Measurements from ENCODE around the gene UPF1. TPM values are rescaled to one million over a fixed set of nuclear protein-coding genes. Genes with fewer than 3 reads are reported as not detected.

Gene UPF1
- polyA plus RNA-seq, 1 of the 3 experiments (the other 2 are of a cell fraction), result 33.3 TPM

GRCh38 chr19:18817574-18817973, 14.2 kb upstream of the UPF1 start:
- Histone ChIP-seq H3K79me2 (ENCODE audit: insufficient read depth) (no peaks in the 10 kb centered on the region), H3K27ac (ENCODE audit: low read depth in 2 of 2, low read length in 1 of 2) (no peak overlapping the region), H3K27me3 (ENCODE audit: insufficient read depth) (no peaks in the 10 kb centered on the region; the same call in 1 of the 2 replicates), H3K9me2 (no peaks in the 10 kb centered on the region), H3K4me3 (ENCODE audit: low read depth in 2 of 2, low read length in 1 of 2) (no peak overlapping the region), H3K9me3 (no peaks in the 10 kb centered on the region), H3K36me3 (replicated peaks in 1 of 2; ENCODE audit: control insufficient read depth in 1 of 2, insufficient read depth in 2 of 2, low read length in 1 of 2) (no peaks in the 10 kb centered on the region), H3K4me1 (ENCODE audit: control insufficient read depth in 1 of 2, insufficient read depth in 2 of 2, low read depth in 1 of 2, low read length in 1 of 2) (no peaks in the 10 kb centered on the region), H4K20me1 (ENCODE audit: insufficient read depth) (no peaks in the 10 kb centered on the region), H3K9ac (no peak overlapping the region), H3K4me2 (no peak overlapping the region), H2AFZ (ENCODE audit: low read depth) (no peak overlapping the region), H3F3A (replicated peaks; ENCODE audit: insufficient read depth) (no peaks in the 10 kb centered on the region)
- CTCF ChIA-PET, result interaction anchor here (0.8 kb wide), 1 partner anchor 14 kb away, joined by 4 read pairs; the partner anchor contains the start of gene UPF1
- POLR2A ChIA-PET, result no interaction called here
- TF ChIP-seq RCOR1 (IDR thresholded peaks at IDR 0.05; ENCODE audit: low read length) (no peak), JUND (IDR thresholded peaks at IDR 0.05) (no peak), ELF1 (IDR thresholded peaks at IDR 0.05) (no peak), FOSL2 (IDR thresholded peaks at IDR 0.05; ENCODE audit: borderline replicate concordance, low read depth) (no peak), TEAD4 (IDR thresholded peaks at IDR 0.05; ENCODE audit: borderline replicate concordance, insufficient read depth) (no peak), SIN3A (IDR thresholded peaks at IDR 0.05; ENCODE audit: borderline replicate concordance, low read depth, low read length) (no peak), NFIC (IDR thresholded peaks at IDR 0.05; ENCODE audit: borderline replicate concordance) (no peak), FOXJ3 (CRISPR knock-in tag; IDR thresholded peaks at IDR 0.05) (no peak), MXI1 (IDR thresholded peaks at IDR 0.05; ENCODE audit: low read depth, low read length) (no peak), GATA2 (CRISPR knock-in tag; IDR thresholded peaks at IDR 0.05) (no peak), EP300 (IDR thresholded peaks at IDR 0.05; ENCODE audit: borderline replicate concordance in 1 of 2, low read depth in 1 of 2, low read length in 1 of 2) (no peak), MEF2A (IDR thresholded peaks at IDR 0.05; ENCODE audit: borderline replicate concordance, low read depth) (no peak), CHD2 (IDR thresholded peaks at IDR 0.05; ENCODE audit: low read length, partially characterized antibody) (no peak), YY1 (IDR thresholded peaks at IDR 0.05; ENCODE audit: low read depth) (no peak), NRF1 (IDR thresholded peaks at IDR 0.05; ENCODE audit: low read depth, low read length) (no peak), RXRA (IDR thresholded peaks at IDR 0.05; ENCODE audit: borderline replicate concordance, low read depth) (no peak), USF2 (IDR thresholded peaks at IDR 0.05; ENCODE audit: borderline replicate concordance, low read depth, low read length) (no peak)
- TF ChIP-seq, protein P1, sequence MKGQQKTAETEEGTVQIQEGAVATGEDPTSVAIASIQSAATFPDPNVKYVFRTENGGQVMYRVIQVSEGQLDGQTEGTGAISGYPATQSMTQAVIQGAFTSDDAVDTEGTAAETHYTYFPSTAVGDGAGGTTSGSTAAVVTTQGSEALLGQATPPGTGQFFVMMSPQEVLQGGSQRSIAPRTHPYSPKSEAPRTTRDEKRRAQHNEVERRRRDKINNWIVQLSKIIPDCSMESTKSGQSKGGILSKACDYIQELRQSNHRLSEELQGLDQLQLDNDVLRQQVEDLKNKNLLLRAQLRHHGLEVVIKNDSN (IDR thresholded peaks at IDR 0.05; ENCODE audit: borderline replicate concordance, low read depth), result no peak
- TF ChIP-seq, protein P2, sequence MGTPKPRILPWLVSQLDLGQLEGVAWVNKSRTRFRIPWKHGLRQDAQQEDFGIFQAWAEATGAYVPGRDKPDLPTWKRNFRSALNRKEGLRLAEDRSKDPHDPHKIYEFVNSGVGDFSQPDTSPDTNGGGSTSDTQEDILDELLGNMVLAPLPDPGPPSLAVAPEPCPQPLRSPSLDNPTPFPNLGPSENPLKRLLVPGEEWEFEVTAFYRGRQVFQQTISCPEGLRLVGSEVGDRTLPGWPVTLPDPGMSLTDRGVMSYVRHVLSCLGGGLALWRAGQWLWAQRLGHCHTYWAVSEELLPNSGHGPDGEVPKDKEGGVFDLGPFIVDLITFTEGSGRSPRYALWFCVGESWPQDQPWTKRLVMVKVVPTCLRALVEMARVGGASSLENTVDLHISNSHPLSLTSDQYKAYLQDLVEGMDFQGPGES (IDR thresholded peaks at IDR 0.05; ENCODE audit: low read depth, low read length), result no peak
- 81% methylated on average over 9 of the region's 9 CpGs for WGBS (ENCODE audit: low lambda C conversion rate)
- no peak for DNase-seq

All from SK-N-SH (cell line).